NB4 (cell line): ENCODE data around the gene KRTAP10-8.

ENCODE experiments used
- MYC ChIP-seq: IDR thresholded peaks from 2 replicates; pipeline ENCODE4 v1.6.1; 2011; ENCODE audit warnings: low read depth, low read length
- POLR2A ChIP-seq: IDR thresholded peaks from 2 replicates; pipeline ENCODE4 v1.6.1; 2011; ENCODE audit warnings: mild to moderate bottlenecking; ENCODE audit not compliant: insufficient read length; ENCODE audit errors: extremely low read depth
- TF ChIP-seq, protein P1 (sequence below): IDR thresholded peaks from one replicate; pipeline ENCODE4 v1.5.1; 2012; ENCODE audit warnings: low read depth, low read length
- TF ChIP-seq, protein P2 (sequence below): IDR thresholded peaks from 2 replicates; pipeline ENCODE4 v1.6.1; 2011; ENCODE audit warnings: low read depth, low read length

- TF ChIP-seq POLR2A (no peak), MYC (no peak)
- TF ChIP-seq, protein P1, sequence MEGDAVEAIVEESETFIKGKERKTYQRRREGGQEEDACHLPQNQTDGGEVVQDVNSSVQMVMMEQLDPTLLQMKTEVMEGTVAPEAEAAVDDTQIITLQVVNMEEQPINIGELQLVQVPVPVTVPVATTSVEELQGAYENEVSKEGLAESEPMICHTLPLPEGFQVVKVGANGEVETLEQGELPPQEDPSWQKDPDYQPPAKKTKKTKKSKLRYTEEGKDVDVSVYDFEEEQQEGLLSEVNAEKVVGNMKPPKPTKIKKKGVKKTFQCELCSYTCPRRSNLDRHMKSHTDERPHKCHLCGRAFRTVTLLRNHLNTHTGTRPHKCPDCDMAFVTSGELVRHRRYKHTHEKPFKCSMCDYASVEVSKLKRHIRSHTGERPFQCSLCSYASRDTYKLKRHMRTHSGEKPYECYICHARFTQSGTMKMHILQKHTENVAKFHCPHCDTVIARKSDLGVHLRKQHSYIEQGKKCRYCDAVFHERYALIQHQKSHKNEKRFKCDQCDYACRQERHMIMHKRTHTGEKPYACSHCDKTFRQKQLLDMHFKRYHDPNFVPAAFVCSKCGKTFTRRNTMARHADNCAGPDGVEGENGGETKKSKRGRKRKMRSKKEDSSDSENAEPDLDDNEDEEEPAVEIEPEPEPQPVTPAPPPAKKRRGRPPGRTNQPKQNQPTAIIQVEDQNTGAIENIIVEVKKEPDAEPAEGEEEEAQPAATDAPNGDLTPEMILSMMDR, result no peak
- TF ChIP-seq, protein P2, sequence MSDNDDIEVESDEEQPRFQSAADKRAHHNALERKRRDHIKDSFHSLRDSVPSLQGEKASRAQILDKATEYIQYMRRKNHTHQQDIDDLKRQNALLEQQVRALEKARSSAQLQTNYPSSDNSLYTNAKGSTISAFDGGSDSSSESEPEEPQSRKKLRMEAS, result no peak
These were observed 46.8 kb upstream of the KRTAP10-8 start for GRCh38 chr21:44564886-44565598.
